ENCODE results near the gene CDC42EP4. TPM values are rescaled to one million over a fixed set of nuclear protein-coding genes. Genes with fewer than 3 reads are reported as not detected.
"Not testable (repeated sequence)": the region's sequence is repeated elsewhere in the genome, so short reads cannot be mapped to it uniquely, and the experiment has no call there.

CDC42EP4 gene
- total and polyA plus RNA-seq, 5 donors from 2014 or later, result 0.31 to 4.6 (median 0.52) TPM; not detected in 2

GRCh38 chr17:73315471-73315870 lies 3.7 kb upstream of the CDC42EP4 start:
- Mint-ChIP-seq H3K27me3 (peaks cover 8% of the 10 kb centered on the region), H3K27ac (no peak overlapping the region), H3K4me1 (peaks cover 0 to 5% (median 1%) of the 10 kb centered on the region in 4 donors), H3K4me3 (no peak overlapping the region), H3K36me3 (no peaks in the 10 kb centered on the region), H3K9me3 (peaks cover 0 to 1% (median 0%) of the 10 kb centered on the region in 7 donors)
- Histone ChIP-seq H3K36me3 (ENCODE audit: control insufficient read depth, insufficient read depth, low read length) (no peaks in the 10 kb centered on the region), H3K27me3 (ENCODE audit: control insufficient read depth, insufficient read depth, low read length) (no peaks in the 10 kb centered on the region), H3K9me3 (ENCODE audit: control insufficient read depth in 2 of 2, low read length in 2 of 2) (no peaks in the 10 kb centered on the region), H3K4me1 (ENCODE audit: control insufficient read depth, insufficient read depth, low read length, poor library complexity, severe bottlenecking) (peaks cover 16% of the 10 kb centered on the region), H3K4me3 (ENCODE audit: low read depth, low read length) (no peak overlapping the region), H3K27ac (ENCODE audit: insufficient read depth, low read length, poor library complexity, severe bottlenecking) (no peak overlapping the region)
- no peak for DNase-seq
- no peak for ATAC-seq (ENCODE audit: low read depth in 2 of 2)

DNA sequence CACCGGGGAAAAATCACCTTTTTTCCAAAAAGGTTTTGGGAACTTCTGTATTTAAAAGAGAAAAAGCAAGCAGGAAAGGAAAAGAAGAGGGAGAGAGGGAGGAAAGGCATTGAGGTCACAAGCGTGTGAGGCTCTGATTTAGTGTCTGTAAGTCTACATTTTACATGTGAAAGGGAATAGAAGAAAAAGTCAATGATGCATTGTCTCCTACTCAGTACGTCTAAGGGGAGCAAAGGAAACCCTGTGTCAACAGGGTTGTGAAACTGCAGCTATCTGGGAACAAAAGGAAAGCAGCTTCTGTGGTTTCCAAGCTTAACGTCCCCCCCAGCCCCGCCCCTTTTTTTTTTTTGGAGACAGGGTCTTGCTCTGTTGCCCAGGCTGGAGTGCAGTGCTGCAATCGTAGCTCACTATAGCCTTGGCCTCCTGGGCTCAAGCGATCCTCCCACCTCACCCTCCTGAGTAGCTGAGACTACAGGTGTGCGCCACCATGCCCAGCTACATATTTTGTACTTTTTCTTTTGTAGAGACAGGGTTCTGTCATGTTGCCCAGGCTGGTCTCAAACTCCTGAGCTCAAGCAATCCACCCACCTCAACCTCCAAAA lies 1.8 kb upstream of the CDC42EP4 start:
- peak overlapping the region in 1 of 3 donors; percentile 77 for H3K27ac Mint-ChIP-seq
- Histone ChIP-seq H3K36me3 (ENCODE audit: control insufficient read depth, insufficient read depth, low read length) (no peaks in the 10 kb centered on the region), H3K4me3 (ENCODE audit: low read depth, low read length) (no peak overlapping the region), H3K27me3 (ENCODE audit: control insufficient read depth, insufficient read depth, low read length) (no peaks in the 10 kb centered on the region), H3K9me3 (ENCODE audit: control insufficient read depth in 2 of 2, low read length in 2 of 2) (no peaks in the 10 kb centered on the region), H3K27ac (ENCODE audit: insufficient read depth, low read length, poor library complexity, severe bottlenecking) (no peak overlapping the region), H3K4me1 (ENCODE audit: control insufficient read depth, insufficient read depth, low read length, poor library complexity, severe bottlenecking) (peaks cover 24% of the 10 kb centered on the region)
- ATAC-seq (ENCODE audit: low read depth in 2 of 2) (no peak), DNase-seq (no peak)
- H3K4me1 Mint-ChIP-seq, result peaks cover 0 to 17% (median 7%) of the 10 kb centered on the region in 4 donors
- peaks cover 17% of the 10 kb centered on the region for H3K27me3 Mint-ChIP-seq
- no peaks in the 10 kb centered on the region for H3K36me3 Mint-ChIP-seq
- peak overlapping the region; percentile 13 to 81 (median 70) for H3K4me3 Mint-ChIP-seq
- peaks cover 0 to 1% (median 0%) of the 10 kb centered on the region in 7 donors for H3K9me3 Mint-ChIP-seq

GRCh38 chr17:73312887-73313286 lies 1.1 kb upstream of the CDC42EP4 start:
- not testable (repeated sequence) for H3K27ac Mint-ChIP-seq; H3K4me3 ChIP-seq (ENCODE audit: low read depth, low read length); ATAC-seq (ENCODE audit: low read depth in 2 of 2); H3K27me3 ChIP-seq (ENCODE audit: control insufficient read depth, insufficient read depth, low read length); H3K36me3 ChIP-seq (ENCODE audit: control insufficient read depth, insufficient read depth, low read length); H3K9me3 Mint-ChIP-seq; H3K9me3 ChIP-seq (ENCODE audit: control insufficient read depth in 2 of 2, low read length in 2 of 2); DNase-seq; H3K36me3 Mint-ChIP-seq; H3K27ac ChIP-seq (ENCODE audit: insufficient read depth, low read length, poor library complexity, severe bottlenecking)
- peaks cover 24% of the 10 kb centered on the region for H3K4me1 ChIP-seq (ENCODE audit: control insufficient read depth, insufficient read depth, low read length, poor library complexity, severe bottlenecking)
- H3K4me1 Mint-ChIP-seq, result peaks cover 0 to 17% (median 7%) of the 10 kb centered on the region in 4 donors
- peaks cover 21% of the 10 kb centered on the region for H3K27me3 Mint-ChIP-seq
- peak overlapping the region; percentile 78 to 88 (median 82) for H3K4me3 Mint-ChIP-seq

GRCh38 chr17:73311428-73311780 lies 397 bp downstream of the CDC42EP4 start:
- H3K27ac ChIP-seq (ENCODE audit: insufficient read depth, low read length, poor library complexity, severe bottlenecking), result no peak overlapping the region

GRCh38 chr17:73309727-73310596 lies 1.8 kb downstream of the CDC42EP4 start:
- Mint-ChIP-seq H3K27me3 (peaks cover 22% of the 10 kb centered on the region), H3K4me3 (peak overlapping the region; percentile 81 to 88 (median 84)), H3K27ac (peak overlapping the region; percentile 68 to 85 (median 78)), H3K36me3 (no peaks in the 10 kb centered on the region), H3K9me3 (no peaks in the 10 kb centered on the region), H3K4me1 (peaks cover 0 to 17% (median 7%) of the 10 kb centered on the region in 4 donors)
- H3K27me3 ChIP-seq (ENCODE audit: control insufficient read depth, insufficient read depth, low read length), result no peaks in the 10 kb centered on the region
- no peaks in the 10 kb centered on the region for H3K36me3 ChIP-seq (ENCODE audit: control insufficient read depth, insufficient read depth, low read length)
- H3K4me1 ChIP-seq (ENCODE audit: control insufficient read depth, insufficient read depth, low read length, poor library complexity, severe bottlenecking), result peaks cover 24% of the 10 kb centered on the region
- peak overlapping the region; percentile 68 for H3K4me3 ChIP-seq (ENCODE audit: low read depth, low read length)
- no peak overlapping the region for H3K27ac ChIP-seq (ENCODE audit: insufficient read depth, low read length, poor library complexity, severe bottlenecking)
- ATAC-seq (ENCODE audit: low read depth in 2 of 2), result no peak
- DNase-seq, result no peak
- H3K9me3 ChIP-seq (ENCODE audit: control insufficient read depth in 2 of 2, low read length in 2 of 2), result no peaks in the 10 kb centered on the region

More at GRCh38 chr17:73311428-73311780, 397 bp downstream of the CDC42EP4 start:
- H3K4me1 ChIP-seq (ENCODE audit: control insufficient read depth, insufficient read depth, low read length, poor library complexity, severe bottlenecking), result peaks cover 24% of the 10 kb centered on the region
- H3K27me3 ChIP-seq (ENCODE audit: control insufficient read depth, insufficient read depth, low read length), result no peaks in the 10 kb centered on the region
- Mint-ChIP-seq H3K9me3 (no peaks in the 10 kb centered on the region), H3K36me3 (no peaks in the 10 kb centered on the region), H3K4me1 (peaks cover 0 to 17% (median 7%) of the 10 kb centered on the region in 4 donors), H3K4me3 (peak overlapping the region; percentile 81 to 89 (median 86)), H3K27ac (peak overlapping the region in 2 of 3 donors; percentile 36 to 49), H3K27me3 (peaks cover 22% of the 10 kb centered on the region)
- H3K4me3 ChIP-seq (ENCODE audit: low read depth, low read length), result peak overlapping the region; percentile 65
- DNase-seq (peak in 1 of 3 donors; percentile 5), ATAC-seq (ENCODE audit: low read depth in 2 of 2) (peak; percentile 6)
- H3K9me3 ChIP-seq (ENCODE audit: control insufficient read depth in 2 of 2, low read length in 2 of 2), result no peaks in the 10 kb centered on the region
- no peaks in the 10 kb centered on the region for H3K36me3 ChIP-seq (ENCODE audit: control insufficient read depth, insufficient read depth, low read length)

- not testable (repeated sequence) for H3K27ac ChIP-seq (ENCODE audit: insufficient read depth, low read length, poor library complexity, severe bottlenecking); H3K9me3 Mint-ChIP-seq; DNase-seq; H3K36me3 ChIP-seq (ENCODE audit: control insufficient read depth, insufficient read depth, low read length); H3K4me3 ChIP-seq (ENCODE audit: low read depth, low read length); H3K9me3 ChIP-seq (ENCODE audit: control insufficient read depth in 2 of 2, low read length in 2 of 2); ATAC-seq (ENCODE audit: low read depth in 2 of 2); H3K36me3 Mint-ChIP-seq; H3K27me3 ChIP-seq (ENCODE audit: control insufficient read depth, insufficient read depth, low read length)
- peaks cover 0 to 17% (median 7%) of the 10 kb centered on the region in 4 donors for H3K4me1 Mint-ChIP-seq
- peaks cover 24% of the 10 kb centered on the region for H3K4me1 ChIP-seq (ENCODE audit: control insufficient read depth, insufficient read depth, low read length, poor library complexity, severe bottlenecking)
- peak overlapping the region in 1 of 4 donors; percentile 81 for H3K4me3 Mint-ChIP-seq
- peak overlapping the region in 1 of 3 donors; percentile 68 for H3K27ac Mint-ChIP-seq
- H3K27me3 Mint-ChIP-seq, result peaks cover 24% of the 10 kb centered on the region
These were observed 2.8 kb downstream of the CDC42EP4 start for GRCh38 chr17:73308959-73309358.

DNA sequence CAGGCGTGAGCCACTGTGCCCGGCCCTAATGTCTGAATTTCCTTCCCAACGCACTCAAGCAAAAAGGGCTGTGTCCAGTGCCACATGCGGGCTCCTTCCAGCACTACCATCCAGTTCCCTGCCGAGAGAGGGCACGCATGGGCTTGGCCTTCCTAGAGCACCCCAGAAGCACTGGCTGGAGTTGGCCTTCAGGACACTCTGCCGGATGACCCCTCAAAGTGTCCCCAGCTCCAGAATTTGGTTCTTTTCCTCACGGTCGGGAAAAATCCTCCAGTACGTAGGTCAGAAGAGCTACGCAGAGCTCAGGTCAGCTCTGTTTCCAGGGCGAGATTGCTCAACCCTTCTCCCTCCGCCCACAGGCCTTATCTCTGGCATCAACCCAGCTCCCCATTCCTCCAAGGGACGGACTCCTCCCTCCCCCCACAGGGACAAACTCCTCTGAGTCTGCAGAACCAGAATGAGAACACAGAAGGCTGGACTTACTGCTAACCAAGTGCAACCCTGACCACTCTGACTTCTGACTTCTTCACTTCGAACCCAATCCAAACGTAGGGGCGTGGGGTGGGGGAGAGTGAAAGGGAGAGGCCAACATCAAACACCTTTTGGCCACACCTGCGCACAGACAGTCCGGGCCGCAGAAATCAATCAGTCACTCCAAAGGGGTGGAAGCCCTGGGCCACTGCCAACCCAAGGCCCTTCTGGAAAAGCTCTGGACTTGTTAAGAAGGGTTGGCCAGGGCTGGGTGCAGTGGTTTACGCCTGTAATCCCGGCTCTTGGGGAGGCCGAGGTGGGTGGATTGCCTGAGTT lies 3.6 kb downstream of the CDC42EP4 start:
- Histone ChIP-seq H3K36me3 (ENCODE audit: control insufficient read depth, insufficient read depth, low read length) (no peaks in the 10 kb centered on the region), H3K27me3 (ENCODE audit: control insufficient read depth, insufficient read depth, low read length) (no peaks in the 10 kb centered on the region), H3K4me3 (ENCODE audit: low read depth, low read length) (no peak overlapping the region), H3K9me3 (ENCODE audit: control insufficient read depth in 2 of 2, low read length in 2 of 2) (no peaks in the 10 kb centered on the region), H3K27ac (ENCODE audit: insufficient read depth, low read length, poor library complexity, severe bottlenecking) (no peak overlapping the region), H3K4me1 (ENCODE audit: control insufficient read depth, insufficient read depth, low read length, poor library complexity, severe bottlenecking) (peaks cover 24% of the 10 kb centered on the region)
- DNase-seq (no peak), ATAC-seq (ENCODE audit: low read depth in 2 of 2) (no peak)
- no peak overlapping the region for H3K27ac Mint-ChIP-seq
- no peaks in the 10 kb centered on the region for H3K9me3 Mint-ChIP-seq
- peaks cover 0 to 16% (median 7%) of the 10 kb centered on the region in 4 donors for H3K4me1 Mint-ChIP-seq
- H3K4me3 Mint-ChIP-seq, result peak overlapping the region in 1 of 4 donors; percentile 13
- peaks cover 25% of the 10 kb centered on the region for H3K27me3 Mint-ChIP-seq
- no peaks in the 10 kb centered on the region for H3K36me3 Mint-ChIP-seq
